Osteoblast (primary cell): Measurements from ENCODE around the gene CKLF. TPM values are rescaled to one million over a fixed set of nuclear protein-coding genes. Genes with fewer than 3 reads are reported as not detected.

ENCODE experiments used
- DNase-seq: peaks from one replicate; pipeline ENCODE4 v3.0.0; 2011; ENCODE audit warnings: low spot score, mixed read lengths; ENCODE audit not compliant: insufficient read length; ENCODE audit errors: missing footprints
- H2AFZ ChIP-seq: 2 replicates; pipeline ENCODE4 v1.6.0; 2011; ENCODE audit warnings: mild to moderate bottlenecking, low read length
- H3K27ac ChIP-seq: 2 replicates; pipeline ENCODE4 v1.5.1; 2011; ENCODE audit warnings: mild to moderate bottlenecking, low read depth, low read length, moderate library complexity
- H3K27me3 ChIP-seq: 2 replicates; pipeline ENCODE4 v1.6.0; 2012; ENCODE audit warnings: mild to moderate bottlenecking, control low read depth, inconsistent platforms, low read length, moderate library complexity; ENCODE audit not compliant: insufficient read depth
- H3K36me3 ChIP-seq: 2 replicates; pipeline ENCODE4 v1.5.1; 2011; ENCODE audit warnings: mild to moderate bottlenecking, low read length, control low read depth, moderate library complexity; ENCODE audit not compliant: insufficient read depth
- H3K4me1 ChIP-seq: 2 replicates; pipeline ENCODE4 v1.5.1; 2011; ENCODE audit warnings: mild to moderate bottlenecking, low read length, control low read depth, moderate library complexity; ENCODE audit not compliant: insufficient read depth
- H3K4me2 ChIP-seq: 2 replicates; pipeline ENCODE4 v1.6.0; 2011; ENCODE audit warnings: mild to moderate bottlenecking, low read length; ENCODE audit not compliant: insufficient read depth
- H3K4me3 ChIP-seq: fragments of 200-600 bp; sonication (generic); 3 replicates; pipeline ENCODE4 v1.5.1; 2012; ENCODE audit warnings: mild to moderate bottlenecking, low read length, inconsistent platforms; ENCODE audit not compliant: insufficient read depth
- H3K79me2 ChIP-seq: 2 replicates; pipeline ENCODE4 v1.6.0; 2012; ENCODE audit warnings: mild to moderate bottlenecking, low read length, control low read depth, inconsistent platforms; ENCODE audit not compliant: insufficient read depth
- H3K9me3 ChIP-seq: 2 replicates; pipeline ENCODE4 v1.5.1; 2011; ENCODE audit warnings: low read depth, low read length, control low read depth
- H4K20me1 ChIP-seq: 2 replicates; pipeline ENCODE4 v1.6.0; 2012; ENCODE audit warnings: mild to moderate bottlenecking, low read length, control low read depth; ENCODE audit not compliant: insufficient read depth
- CTCF ChIP-seq: IDR thresholded peaks from 2 replicates; pipeline ENCODE4 v1.5.1; 2011; ENCODE audit warnings: mild to moderate bottlenecking, low read depth, low read length, moderate library complexity; ENCODE audit errors: extremely low read depth
- total RNA-seq: library from RNA; depleted of rRNA; stranded (reverse); fragments of >200 nt; gene quantifications from 2 replicates; pipeline ENCODE4 v1.2.3, GENCODE V29; 2012

Gene CKLF
- total RNA-seq, 1 donor: 46.0 TPM

GRCh38 chr16:66575060-66575459 lies 22.7 kb downstream of the CKLF start:
- Histone ChIP-seq H4K20me1 (no peaks in the 10 kb centered on the region), H3K27me3 (peaks cover 7% of the 10 kb centered on the region)
- DNase-seq: no peak

GRCh38 chr16:66576296-66576695 lies 23.9 kb downstream of the CKLF start:
- no peak overlapping the region for H3K4me2 ChIP-seq
- no peaks in the 10 kb centered on the region for H4K20me1 ChIP-seq
- H3K36me3 ChIP-seq: no peaks in the 10 kb centered on the region
- TF ChIP-seq CTCF: no peak
- peaks cover 7% of the 10 kb centered on the region for H3K27me3 ChIP-seq
- no peaks in the 10 kb centered on the region for H3K79me2 ChIP-seq
- H2AFZ ChIP-seq: no peak overlapping the region
- no peaks in the 10 kb centered on the region for H3K9me3 ChIP-seq
- no peak overlapping the region for H3K27ac ChIP-seq
- no peak for DNase-seq
- peaks cover 26% of the 10 kb centered on the region for H3K4me1 ChIP-seq
- H3K4me3 ChIP-seq: no peak overlapping the region

More at GRCh38 chr16:66575060-66575459, 22.7 kb downstream of the CKLF start:
- Histone ChIP-seq H3K27ac (no peak overlapping the region), H3K36me3 (no peaks in the 10 kb centered on the region), H3K4me3 (no peak overlapping the region), H3K4me1 (peaks cover 19% of the 10 kb centered on the region), H3K9me3 (no peaks in the 10 kb centered on the region), H3K79me2 (no peaks in the 10 kb centered on the region), H2AFZ (no peak overlapping the region), H3K4me2 (no peak overlapping the region)
- no peak for TF ChIP-seq CTCF

DNA sequence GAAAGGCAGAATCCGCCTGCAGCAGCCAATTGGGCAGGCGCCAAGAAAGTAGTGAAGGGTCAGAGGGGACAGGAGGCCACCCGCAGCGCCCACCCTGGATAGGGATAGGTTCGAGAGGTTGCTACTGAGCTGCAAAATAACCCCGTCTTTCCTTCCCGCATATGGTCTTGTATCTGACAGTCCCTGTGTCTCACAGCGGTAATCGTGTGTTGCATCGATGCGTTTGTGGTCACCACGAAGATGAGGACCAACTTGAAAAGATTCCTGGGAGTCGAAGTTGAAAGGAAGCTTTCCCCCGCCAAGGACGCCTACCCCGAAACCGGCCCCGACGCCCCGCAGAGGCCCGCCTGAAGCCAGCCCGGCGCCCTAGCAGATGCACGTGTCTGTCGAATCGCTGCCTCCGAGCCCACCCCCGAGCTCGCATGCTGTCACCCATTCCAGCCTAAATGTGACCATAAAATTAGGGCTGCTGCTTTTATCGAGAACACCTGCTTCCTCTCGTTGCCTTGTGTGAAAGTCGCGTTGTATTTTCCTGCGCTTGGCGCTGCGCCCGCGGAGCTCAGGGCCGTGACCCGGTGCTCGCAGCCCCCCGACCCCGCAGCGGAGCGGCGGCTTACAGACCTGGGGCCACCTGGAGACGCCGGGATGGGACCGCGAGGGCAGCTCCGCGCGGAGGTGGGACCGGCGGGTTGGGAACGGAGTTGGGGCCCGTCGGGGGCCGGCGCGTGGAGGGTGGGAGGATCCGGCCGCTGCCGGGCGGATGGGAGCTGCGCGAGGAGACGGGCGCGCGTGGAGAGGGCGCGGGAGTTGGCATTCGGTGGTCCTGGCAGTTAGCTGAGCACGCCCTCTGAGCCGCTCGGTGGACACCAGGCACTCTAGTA lies 26.5 kb downstream of the CKLF start, which contains the start of gene CMTM2:
Gene CMTM2 (plus strand): TSS at position 813 of the 881 bp plus-strand sequence. CDS start 145 bp downstream, outside the sequence.
- H4K20me1 ChIP-seq: no peaks in the 10 kb centered on the region
- no peak within 1 kb of the TSS for H3K4me3 ChIP-seq
- no peaks in the 10 kb centered on the region for H3K9me3 ChIP-seq
- H3K4me2 ChIP-seq: no peak within 1 kb of the TSS
- no peak for TF ChIP-seq CTCF
- peak within 1 kb of the TSS; percentile 75 for H3K27ac ChIP-seq
- peaks cover 7% of the 10 kb centered on the region for H3K27me3 ChIP-seq
- no peaks in the 10 kb centered on the region for H3K79me2 ChIP-seq
- DNase-seq: no peak
- no peaks in the 10 kb centered on the region for H3K36me3 ChIP-seq
- peak within 1 kb of the TSS; percentile 33 for H2AFZ ChIP-seq
- H3K4me1 ChIP-seq: peaks cover 26% of the 10 kb centered on the region

- Histone ChIP-seq H3K27ac (peak overlapping the region; percentile 75), H2AFZ (peak overlapping the region; percentile 30)
Measured at GRCh38 chr16:66580605-66581209, 28.3 kb downstream of the CKLF start.

More at GRCh38 chr16:66580605-66581209, 28.3 kb downstream of the CKLF start:
- H3K27me3 ChIP-seq: peaks cover 7% of the 10 kb centered on the region
- no peaks in the 10 kb centered on the region for H3K9me3 ChIP-seq
- no peaks in the 10 kb centered on the region for H4K20me1 ChIP-seq
- H3K79me2 ChIP-seq: no peaks in the 10 kb centered on the region
- TF ChIP-seq CTCF: peak; percentile 53
- DNase-seq: peak; percentile 98
- no peak overlapping the region for H3K4me3 ChIP-seq
- peak overlapping the region; percentile 40 for H3K4me2 ChIP-seq
- peaks cover 22% of the 10 kb centered on the region for H3K4me1 ChIP-seq
- no peaks in the 10 kb centered on the region for H3K36me3 ChIP-seq
